Peyer's patch (tissue), 4 donors: Measurements from ENCODE around the gene CORO7. TPM values are rescaled to one million over a fixed set of nuclear protein-coding genes. Genes with fewer than 3 reads are reported as not detected.

Experiments
- DNase-seq, 3 donors: peaks; one replicate each; pipeline ENCODE4 v3.0.0-alpha.2; 2017 to 2019
- H3K27ac ChIP-seq, 4 donors: fragments of 200-600 bp; sonication (generic); one replicate each; pipeline ENCODE4 v1.5.1; 2016 to 2019
- H3K27me3 ChIP-seq, 2 donors: fragments of 200-600 bp; sonication (generic); one replicate each; pipeline ENCODE4 v1.5.1; 2019
- H3K36me3 ChIP-seq, 3 donors: fragments of 200-600 bp; sonication (generic); one replicate each; pipeline ENCODE4 v1.5.1; 2016 to 2019
- H3K4me1 ChIP-seq, 4 donors: fragments of 200-600 bp; sonication (generic); one replicate each; pipeline ENCODE4 v1.5.1; 2016 to 2019
- H3K4me3 ChIP-seq, 4 donors: fragments of 200-600 bp; sonication (generic); 1 replicate in 3 of 4; 2 replicates in 1 of 4; pipeline ENCODE4 v1.5.1; 2016 to 2019; ENCODE audit warnings: mild to moderate bottlenecking in 1 of 4
- H3K9me3 ChIP-seq, 4 donors: fragments of 200-600 bp; sonication (generic); one replicate each; pipeline ENCODE4 v1.5.1; 2016 to 2019; ENCODE audit warnings: mild to moderate bottlenecking in 1 of 4
- CTCF ChIP-seq, 6 experiments: fragments of 450-650 bp in 4 of 6; fragments of 200-600 bp in 2 of 6; sonication (generic) in 1 of 6; IDR thresholded peaks; one replicate each; pipeline ENCODE4 v1.5.1; 2017 to 2019; ENCODE audit warnings: antibody characterized with exemption in 6 of 6, mild to moderate bottlenecking in 3 of 6, moderate library complexity in 1 of 6
- POLR2A ChIP-seq, 2 donors: fragments of 450-650 bp; IDR thresholded peaks; one replicate each; pipeline ENCODE4 v1.5.1; 2017; ENCODE audit warnings: antibody characterized with exemption in 2 of 2, mild to moderate bottlenecking in 2 of 2, moderate library complexity in 2 of 2
- total RNA-seq, 4 donors: library from RNA; depleted of rRNA; stranded (reverse); fragments of >200 nt; gene quantifications; one replicate each; pipeline ENCODE4 v1.1.0, GENCODE V29; 2016

The CORO7 gene
- total RNA-seq, 4 donors from 2014 or later: 73.4 to 219 (median 110) TPM

DNA sequence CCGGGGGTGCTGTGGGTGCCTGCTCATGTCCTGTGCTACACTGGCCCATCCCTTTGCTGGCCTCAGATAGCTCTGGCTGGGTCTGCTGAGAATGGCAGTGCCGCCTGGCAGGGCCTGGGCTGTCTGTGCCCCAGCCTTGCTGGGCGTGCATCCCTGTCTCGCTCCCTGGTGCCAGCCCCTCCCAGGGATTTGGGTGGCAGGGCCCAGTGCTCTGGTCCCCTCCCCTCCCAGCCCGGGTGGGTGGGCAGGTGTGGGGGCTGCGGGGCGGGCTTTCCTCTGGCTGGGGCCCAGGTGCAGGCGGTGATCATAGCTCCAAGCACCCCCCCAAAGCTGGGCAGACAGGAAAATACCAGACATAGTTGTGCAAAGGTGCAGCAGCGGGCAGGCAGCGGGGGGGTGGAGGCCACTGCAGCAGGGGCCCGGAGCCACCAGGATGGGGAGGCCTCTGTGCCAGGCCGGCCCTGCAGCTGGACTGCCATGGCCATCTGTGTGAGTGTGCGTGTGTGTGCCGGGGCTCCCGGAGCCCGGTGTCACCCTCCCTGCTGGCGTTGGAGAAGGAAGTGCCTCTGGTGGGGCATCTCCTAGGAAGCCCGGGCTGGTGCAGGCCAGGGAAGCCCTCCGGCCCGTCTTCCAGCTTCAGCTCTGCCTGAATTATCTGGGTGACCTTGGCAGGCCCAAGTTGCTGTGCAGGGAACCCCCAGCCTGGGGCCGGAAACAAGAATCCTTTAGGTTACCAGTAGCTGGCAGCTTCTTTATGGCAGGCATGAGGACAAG lies 93.1 kb downstream of the CORO7 start:
- peak in 1 of 3 donors; percentile 44 for DNase-seq
- no peak for TF ChIP-seq POLR2A (IDR thresholded peaks at IDR 0.05)
- no peak for TF ChIP-seq CTCF (IDR thresholded peaks at IDR 0.05)
- peak overlapping the region in 3 of 4 donors; percentile 51 to 75 (median 57) for H3K27ac ChIP-seq
- H3K9me3 ChIP-seq: no peaks in the 10 kb centered on the region
- H3K27me3 ChIP-seq: no peaks in the 10 kb centered on the region
- no peaks in the 10 kb centered on the region for H3K36me3 ChIP-seq
- H3K4me3 ChIP-seq: no peak overlapping the region
- H3K4me1 ChIP-seq: peaks cover 0 to 47% (median 17%) of the 10 kb centered on the region in 4 donors

GRCh38 chr16:4322121-4323052 lies 94.0 kb downstream of the CORO7 start:
- H3K36me3 ChIP-seq: no peaks in the 10 kb centered on the region
- no peak for DNase-seq
- no peak overlapping the region for H3K27ac ChIP-seq
- H3K4me3 ChIP-seq: no peak overlapping the region
- no peaks in the 10 kb centered on the region for H3K27me3 ChIP-seq
- no peaks in the 10 kb centered on the region for H3K9me3 ChIP-seq
- peaks cover 0 to 47% (median 9%) of the 10 kb centered on the region in 4 donors for H3K4me1 ChIP-seq
- TF ChIP-seq CTCF (IDR thresholded peaks at IDR 0.05) (no peak), POLR2A (IDR thresholded peaks at IDR 0.05) (no peak)

DNA sequence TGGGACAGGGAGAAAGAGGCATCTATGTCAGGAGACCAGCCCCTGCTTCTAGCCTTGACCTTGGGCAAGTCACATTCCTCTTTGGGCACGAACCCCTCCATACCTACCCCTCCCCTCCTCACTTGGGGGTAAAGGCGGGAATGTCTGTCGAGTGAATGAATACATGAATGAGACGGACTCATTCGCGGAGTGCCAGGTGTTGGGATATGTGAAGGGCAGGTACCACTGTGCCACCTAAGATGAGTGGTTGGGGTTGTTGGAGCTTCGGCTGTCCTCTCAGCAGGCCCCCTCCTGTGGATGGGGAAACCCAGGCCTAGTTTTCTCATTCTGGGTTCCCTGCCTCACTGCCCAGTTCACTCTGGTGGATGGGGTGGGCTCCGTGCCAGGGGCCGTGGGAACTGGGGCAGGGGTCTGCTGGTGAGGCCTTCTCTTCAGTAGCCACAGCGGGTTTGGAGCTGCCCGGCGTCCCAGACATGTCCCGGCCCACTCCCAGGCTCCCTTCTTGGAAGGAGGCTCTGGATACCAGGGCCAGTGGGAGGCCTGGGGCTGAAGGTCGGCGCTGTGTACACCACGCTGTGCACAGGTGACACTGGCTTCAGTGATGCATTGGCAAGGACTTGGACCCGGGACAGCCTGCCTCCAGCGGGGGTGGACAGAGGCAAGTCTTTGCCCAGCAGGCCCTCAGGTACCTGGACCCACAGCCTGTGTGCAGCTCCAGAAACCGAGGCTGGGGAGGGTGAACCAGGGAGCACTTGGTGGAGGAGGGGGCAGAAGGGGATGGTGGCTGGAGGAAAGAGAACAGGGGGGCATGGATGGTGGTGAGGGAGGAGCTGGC lies 94.9 kb downstream of the CORO7 start:
- H3K4me1 ChIP-seq: peaks cover 0 to 53% (median 10%) of the 10 kb centered on the region in 4 donors
- no peaks in the 10 kb centered on the region for H3K9me3 ChIP-seq
- H3K27ac ChIP-seq: peak overlapping the region in 1 of 4 donors; percentile 93
- no peak for DNase-seq
- no peaks in the 10 kb centered on the region for H3K27me3 ChIP-seq
- no peaks in the 10 kb centered on the region for H3K36me3 ChIP-seq
- TF ChIP-seq CTCF (IDR thresholded peaks at IDR 0.05) (no peak), POLR2A (IDR thresholded peaks at IDR 0.05) (no peak)
- H3K4me3 ChIP-seq: no peak overlapping the region

GRCh38 chr16:4320571-4321137 lies 95.7 kb downstream of the CORO7 start:
- H3K36me3 ChIP-seq: no peaks in the 10 kb centered on the region
- no peaks in the 10 kb centered on the region for H3K27me3 ChIP-seq
- no peak overlapping the region for H3K4me3 ChIP-seq
- H3K9me3 ChIP-seq: no peaks in the 10 kb centered on the region
- peak overlapping the region in 2 of 4 donors; percentile 31 to 93 for H3K27ac ChIP-seq
- TF ChIP-seq POLR2A (IDR thresholded peaks at IDR 0.05): no peak
- TF ChIP-seq CTCF (IDR thresholded peaks at IDR 0.05): no peak
- peaks cover 0 to 56% (median 12%) of the 10 kb centered on the region in 4 donors for H3K4me1 ChIP-seq
- DNase-seq: no peak
